Endodermal cell (in vitro differentiated cells): ENCODE results near the gene POR. TPM values are rescaled to one million over a fixed set of nuclear protein-coding genes. Genes with fewer than 3 reads are reported as not detected.
"Not testable (repeated sequence)": the region's sequence is repeated elsewhere in the genome, so short reads cannot be mapped to it uniquely, and the experiment has no call there.

ENCODE experiments used
- DNase-seq: peaks from one replicate; pipeline ENCODE4 v3.0.0-alpha.2; 2017
- H3K27ac ChIP-seq: 2 replicates; pipeline ENCODE4 v1.5.1; 2013; ENCODE audit warnings: mild to moderate bottlenecking, low read depth, low read length, moderate library complexity
- H3K27me3 ChIP-seq: 2 replicates; pipeline ENCODE4 v1.6.1; 2013; ENCODE audit warnings: mild to moderate bottlenecking, low read length, moderate library complexity; ENCODE audit not compliant: insufficient read depth, control insufficient read depth, poor library complexity, severe bottlenecking
- H3K36me3 ChIP-seq: 2 replicates; pipeline ENCODE4 v1.7.0; 2013; ENCODE audit warnings: mild to moderate bottlenecking, low read length, moderate library complexity; ENCODE audit not compliant: control insufficient read depth, insufficient read depth
- H3K4me1 ChIP-seq: one replicate; pipeline ENCODE4 v1.7.0; 2013; ENCODE audit warnings: low read length; ENCODE audit not compliant: control insufficient read depth, insufficient read depth
- H3K4me3 ChIP-seq: 2 replicates; pipeline ENCODE4 v1.5.1; 2013; ENCODE audit warnings: mild to moderate bottlenecking, low read length, moderate library complexity
- H3K9ac ChIP-seq: 2 replicates; pipeline ENCODE4 v1.6.1; 2013; ENCODE audit warnings: mild to moderate bottlenecking, low read length, moderate library complexity; ENCODE audit not compliant: poor library complexity, severe bottlenecking; ENCODE audit errors: extremely low read depth
- H3K9me3 ChIP-seq: 2 replicates; pipeline ENCODE4 v1.6.1; 2013; ENCODE audit warnings: mild to moderate bottlenecking, low read length, moderate library complexity; ENCODE audit not compliant: control insufficient read depth
- H3K27ac Mint-ChIP-seq: 2 replicates; pipeline ENCODE4 v1.8.0; 2020; ENCODE audit warnings: mixed read lengths
- H3K27me3 Mint-ChIP-seq: 2 replicates; pipeline ENCODE4 v1.8.0; 2021; ENCODE audit warnings: mild to moderate bottlenecking, mixed read lengths; ENCODE audit not compliant: insufficient read depth
- H3K36me3 Mint-ChIP-seq: 2 replicates; pipeline ENCODE4 v1.8.0; 2020; ENCODE audit warnings: low read depth, mixed read lengths
- H3K4me1 Mint-ChIP-seq: 2 replicates; pipeline ENCODE4 v1.8.0; 2020; ENCODE audit warnings: mixed read lengths
- H3K4me3 Mint-ChIP-seq: 2 replicates; pipeline ENCODE4 v1.8.0; 2020; ENCODE audit warnings: mild to moderate bottlenecking, moderate library complexity, mixed read lengths
- H3K9me3 Mint-ChIP-seq: 2 replicates; pipeline ENCODE4 v1.8.0; 2020; ENCODE audit warnings: mild to moderate bottlenecking, mixed read lengths
- WGBS, 2 experiments: methylation state at CpG; one replicate each; pipeline versions ENCODE4 v1.1.5 to v1.1.7; 2013; ENCODE audit warnings: missing lambda C conversion rate in 2 of 2, mixed read lengths in 1 of 2; ENCODE audit not compliant: insufficient coverage in 1 of 2, insufficient read length in 1 of 2; 5-methylcytosine and 5-hydroxymethylcytosine counted together
- total RNA-seq, 2 donors: library from RNA; stranded (reverse); fragmentation: NEBNext Ultra II Directional in 1 of 2; extraction: Animal tissue kit (Norgen Biotek cat#: 25700) in 1 of 2; gene quantifications; 2 replicates in 1 of 2; 3 replicates in 1 of 2; pipeline ENCODE4 v1.2.1, GENCODE V29; 2021
- TF ChIP-seq, protein P1 (sequence below): fragments of 200-600 bp; sonication (generic); conservative IDR thresholded peaks from 2 replicates; pipeline ENCODE4 v1.5.0; 2021; ENCODE audit warnings: antibody characterized with exemption, mild to moderate bottlenecking

POR gene
- total RNA-seq, 2 donors from 2014 or later: 85.2 to 92.9 TPM

DNA sequence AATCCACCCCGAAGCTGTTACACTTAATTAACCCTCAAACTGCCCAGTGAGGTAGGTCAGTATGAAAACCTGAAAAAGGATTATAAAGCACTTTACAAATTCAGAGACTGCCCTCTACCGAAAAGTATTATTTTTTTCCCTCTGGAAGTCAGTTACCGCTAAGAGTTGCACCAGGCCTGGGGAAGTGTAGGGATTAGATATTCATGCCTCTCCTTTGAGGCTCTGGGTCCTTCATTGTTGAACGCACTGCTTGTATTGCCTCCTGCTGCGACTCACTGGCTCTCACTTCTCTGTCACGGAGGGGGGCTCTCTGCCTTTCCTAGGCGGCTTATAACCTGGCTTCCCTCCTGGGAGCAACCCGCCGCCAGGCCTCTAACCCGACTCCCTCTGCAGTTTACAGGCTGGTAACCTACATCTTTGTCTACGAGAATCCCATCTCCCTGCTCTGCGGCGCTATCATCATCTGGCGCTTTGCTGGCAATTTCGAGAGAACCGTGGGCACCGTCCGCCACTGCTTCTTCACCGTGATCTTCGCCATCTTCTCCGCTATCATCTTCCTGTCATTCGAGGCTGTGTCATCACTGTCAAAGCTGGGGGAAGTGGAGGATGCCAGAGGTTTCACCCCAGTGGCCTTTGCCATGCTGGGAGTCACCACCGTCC is 33.4 kb upstream of the POR start:
- Histone ChIP-seq H3K27me3 (no peaks in the 10 kb centered on the region), H3K27ac (peak overlapping the region; percentile 10), H3K4me1 (peaks cover 3% of the 10 kb centered on the region), H3K9me3 (no peaks in the 10 kb centered on the region), H3K4me3 (no peak overlapping the region), H3K36me3 (peaks cover 60% of the 10 kb centered on the region), H3K9ac (no peak overlapping the region)
- Mint-ChIP-seq H3K27ac (peak overlapping the region; percentile 30), H3K9me3 (no peaks in the 10 kb centered on the region), H3K4me3 (peak overlapping the region; percentile 31), H3K36me3 (peaks cover 60% of the 10 kb centered on the region), H3K4me1 (peaks cover 27% of the 10 kb centered on the region), H3K27me3 (no peaks in the 10 kb centered on the region)
- WGBS, 2 experiments: 65 to 71% methylated on average over 23 of the region's 23 CpGs
- TF ChIP-seq, protein P1, sequence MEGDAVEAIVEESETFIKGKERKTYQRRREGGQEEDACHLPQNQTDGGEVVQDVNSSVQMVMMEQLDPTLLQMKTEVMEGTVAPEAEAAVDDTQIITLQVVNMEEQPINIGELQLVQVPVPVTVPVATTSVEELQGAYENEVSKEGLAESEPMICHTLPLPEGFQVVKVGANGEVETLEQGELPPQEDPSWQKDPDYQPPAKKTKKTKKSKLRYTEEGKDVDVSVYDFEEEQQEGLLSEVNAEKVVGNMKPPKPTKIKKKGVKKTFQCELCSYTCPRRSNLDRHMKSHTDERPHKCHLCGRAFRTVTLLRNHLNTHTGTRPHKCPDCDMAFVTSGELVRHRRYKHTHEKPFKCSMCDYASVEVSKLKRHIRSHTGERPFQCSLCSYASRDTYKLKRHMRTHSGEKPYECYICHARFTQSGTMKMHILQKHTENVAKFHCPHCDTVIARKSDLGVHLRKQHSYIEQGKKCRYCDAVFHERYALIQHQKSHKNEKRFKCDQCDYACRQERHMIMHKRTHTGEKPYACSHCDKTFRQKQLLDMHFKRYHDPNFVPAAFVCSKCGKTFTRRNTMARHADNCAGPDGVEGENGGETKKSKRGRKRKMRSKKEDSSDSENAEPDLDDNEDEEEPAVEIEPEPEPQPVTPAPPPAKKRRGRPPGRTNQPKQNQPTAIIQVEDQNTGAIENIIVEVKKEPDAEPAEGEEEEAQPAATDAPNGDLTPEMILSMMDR: peak; percentile 33
- DNase-seq: peak; percentile 88

DNA sequence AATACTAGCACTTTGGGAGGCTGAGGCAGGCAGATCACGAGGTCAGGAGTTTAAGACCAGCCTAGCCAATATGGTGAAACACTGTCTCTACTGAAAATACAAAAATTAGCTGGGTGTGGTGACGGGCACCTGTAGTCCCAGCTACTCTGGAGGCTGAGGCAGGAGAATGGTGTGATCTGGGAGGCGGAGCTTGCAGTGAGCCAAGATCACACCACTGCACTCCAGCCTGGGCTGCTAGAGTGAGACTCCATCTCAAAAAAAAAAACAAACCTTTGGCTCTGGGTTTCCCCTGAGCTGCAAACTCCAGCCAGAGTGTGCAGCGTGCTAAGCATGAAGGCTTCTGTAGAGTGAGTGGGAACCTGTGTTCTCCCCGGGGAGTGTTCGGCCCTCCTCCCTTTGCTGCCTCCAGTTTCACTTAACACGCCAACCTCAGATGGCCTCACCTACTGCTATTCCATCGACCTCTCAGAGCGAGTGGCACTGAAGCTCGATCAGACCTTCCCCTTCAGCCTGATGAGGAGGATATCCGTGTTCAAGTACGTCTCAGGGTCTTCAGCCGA is 31.6 kb upstream of the POR start:
- Mint-ChIP-seq H3K36me3 (peaks cover 72% of the 10 kb centered on the region), H3K4me1 (peaks cover 22% of the 10 kb centered on the region)
- H3K9me3 Mint-ChIP-seq, H3K4me3 ChIP-seq, DNase-seq, H3K4me1 ChIP-seq, H3K27ac Mint-ChIP-seq, H3K4me3 Mint-ChIP-seq, H3K27me3 Mint-ChIP-seq, H3K9ac ChIP-seq, H3K27ac ChIP-seq, H3K27me3 ChIP-seq, H3K9me3 ChIP-seq: not testable (repeated sequence)
- 94 to 99% methylated on average over 12 to 13 of the region's 13 CpGs for WGBS, 2 experiments
- H3K36me3 ChIP-seq: peaks cover 64% of the 10 kb centered on the region

DNA sequence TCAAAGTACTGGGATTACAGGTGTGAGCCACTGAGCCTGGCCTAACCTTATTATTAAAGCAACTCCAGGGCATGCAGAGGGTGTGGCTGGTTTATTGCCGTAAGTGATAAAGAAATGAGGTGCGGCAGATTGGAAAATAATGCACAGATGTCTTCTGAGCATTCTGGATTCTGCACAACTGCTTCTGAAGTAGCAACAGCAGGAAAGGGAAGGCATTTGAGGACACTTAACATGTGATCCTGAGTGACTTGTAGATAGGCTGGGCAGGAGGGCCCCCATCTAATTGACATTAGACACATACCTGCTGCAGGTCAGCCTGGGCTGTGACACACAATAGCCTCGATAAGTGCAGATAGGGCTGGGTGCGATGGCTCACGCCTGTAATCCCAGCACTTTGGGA is 30.5 kb upstream of the POR start:
- Histone ChIP-seq H3K27ac (no peak overlapping the region), H3K27me3 (no peaks in the 10 kb centered on the region), H3K36me3 (peaks cover 64% of the 10 kb centered on the region), H3K4me3 (no peak overlapping the region), H3K9me3 (no peaks in the 10 kb centered on the region), H3K9ac (no peak overlapping the region), H3K4me1 (peaks cover 3% of the 10 kb centered on the region)
- Mint-ChIP-seq H3K27me3 (no peaks in the 10 kb centered on the region), H3K27ac (no peak overlapping the region), H3K4me1 (peaks cover 18% of the 10 kb centered on the region), H3K4me3 (no peak overlapping the region), H3K9me3 (no peaks in the 10 kb centered on the region), H3K36me3 (peaks cover 78% of the 10 kb centered on the region)
- no peak for DNase-seq
- WGBS, 2 experiments: 94 to 97% methylated on average over 5 of the region's 5 CpGs
- TF ChIP-seq, protein P1: no peak
